Activated CD8-positive, alpha-beta T cell treated with anti-CD3 and anti-CD28 coated beads, Interleukin-2, amount 10 ng/mL, durations not matched to agents 7 days and 5 days (primary cell): ENCODE results near the gene NDFIP2. TPM values are rescaled to one million over a fixed set of nuclear protein-coding genes. Genes with fewer than 3 reads are reported as not detected.

Experiments
- ATAC-seq: fragments of 150-1000 bp; cut with Tn5 transposase; one replicate; pipeline ENCODE4 v1.10.0; 2021; ENCODE audit warnings: moderate library complexity
- CTCF ChIA-PET: fragments of 350-600 bp; sonication (Branson Sonifier 250); formaldehyde crosslinking; loops from one replicate; lab custom pipeline; 2021; ENCODE audit warnings: antibody characterized with exemption; lab: Charles Lee
- POLR2A ChIA-PET: fragments of 350-600 bp; sonication (Branson Sonifier 250); formaldehyde crosslinking; loops from one replicate; lab custom pipeline; 2021; ENCODE audit warnings: antibody characterized with exemption; lab: Charles Lee
- DNase-seq: peaks from one replicate; pipeline ENCODE4 v3.0.0-alpha.2; 2020
- H3K27ac Mint-ChIP-seq: one replicate; pipeline ENCODE4 v1.8.0; 2021; ENCODE audit warnings: mild to moderate bottlenecking, mixed read lengths
- H3K27me3 Mint-ChIP-seq: one replicate; pipeline ENCODE4 v1.8.0; 2021; ENCODE audit warnings: low read depth, mixed read lengths
- H3K36me3 Mint-ChIP-seq: one replicate; pipeline ENCODE4 v1.8.0; 2021; ENCODE audit warnings: low read depth, mixed read lengths
- H3K4me1 Mint-ChIP-seq: one replicate; pipeline ENCODE4 v1.8.0; 2021; ENCODE audit warnings: low read depth, mixed read lengths
- H3K4me3 Mint-ChIP-seq: one replicate; pipeline ENCODE4 v1.8.0; 2021; ENCODE audit warnings: mild to moderate bottlenecking, mixed read lengths
- H3K9me3 Mint-ChIP-seq: one replicate; pipeline ENCODE4 v1.8.0; 2022; ENCODE audit warnings: mixed read lengths; ENCODE audit not compliant: insufficient read depth
- total RNA-seq, 2 experiments: library from RNA; stranded (reverse); gene quantifications; one replicate each; pipeline ENCODE4 v1.2.3, GENCODE V29; 2021

Gene NDFIP2, protein sequence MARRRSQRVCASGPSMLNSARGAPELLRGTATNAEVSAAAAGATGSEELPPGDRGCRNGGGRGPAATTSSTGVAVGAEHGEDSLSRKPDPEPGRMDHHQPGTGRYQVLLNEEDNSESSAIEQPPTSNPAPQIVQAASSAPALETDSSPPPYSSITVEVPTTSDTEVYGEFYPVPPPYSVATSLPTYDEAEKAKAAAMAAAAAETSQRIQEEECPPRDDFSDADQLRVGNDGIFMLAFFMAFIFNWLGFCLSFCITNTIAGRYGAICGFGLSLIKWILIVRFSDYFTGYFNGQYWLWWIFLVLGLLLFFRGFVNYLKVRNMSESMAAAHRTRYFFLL
- total RNA-seq: 10 to 100 TPM; 13.4 to 15.3 TPM

DNA sequence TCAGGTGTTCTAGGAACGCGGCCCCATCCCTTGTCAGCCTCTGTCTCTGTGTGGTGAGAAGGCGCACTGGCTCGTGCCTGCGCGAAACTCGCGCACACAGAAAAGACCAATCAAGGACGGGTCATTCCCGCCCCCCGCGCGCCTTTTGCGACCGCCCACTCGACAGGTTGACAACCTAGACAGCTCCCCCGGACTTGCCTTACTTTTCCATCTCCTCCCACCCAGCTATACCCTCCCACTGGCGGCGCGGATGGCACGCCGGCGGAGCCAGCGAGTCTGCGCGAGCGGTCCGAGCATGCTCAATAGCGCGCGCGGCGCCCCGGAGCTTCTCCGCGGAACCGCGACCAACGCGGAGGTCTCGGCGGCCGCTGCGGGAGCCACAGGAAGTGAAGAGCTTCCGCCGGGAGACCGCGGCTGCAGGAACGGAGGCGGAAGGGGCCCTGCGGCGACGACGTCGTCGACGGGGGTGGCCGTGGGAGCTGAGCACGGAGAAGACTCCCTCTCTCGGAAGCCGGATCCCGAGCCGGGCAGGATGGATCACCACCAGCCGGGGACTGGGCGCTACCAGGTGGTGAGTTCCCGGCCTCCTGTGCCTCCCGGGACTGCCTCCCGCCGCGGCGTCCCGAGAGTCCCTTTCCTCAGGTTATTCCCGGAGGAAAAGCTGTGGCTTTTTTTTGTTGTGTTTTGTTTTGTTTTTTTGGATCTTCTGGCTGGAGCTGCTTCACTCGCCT lies at the start of gene NDFIP2:
Gene NDFIP2, plus strand, starts transcription at position 202 of the 731 bp plus-strand sequence. Its CDS starts 49 bp downstream, at position 251.
- Mint-ChIP-seq H3K4me3 (peak within 1 kb of the TSS; percentile 79), H3K9me3 (no peaks in the 10 kb centered on the region), H3K36me3 (peaks cover 2% of the 10 kb centered on the region), H3K27me3 (peaks cover 12% of the 10 kb centered on the region), H3K4me1 (peaks cover 58% of the 10 kb centered on the region), H3K27ac (peak within 1 kb of the TSS; percentile 77)
- ATAC-seq: peak; percentile 88
- ChIA-PET POLR2A (interaction anchor here (0.6 to 2.1 kb wide), 14 partner anchors 21 to 82 kb away, joined by 3 to 16 read pairs (median 3); no protein-coding TSS in a partner anchor), CTCF (interaction anchor here (0.8 to 5.4 kb wide), 19 partner anchors 8 to 66 kb away, joined by 3 to 35 read pairs (median 4); no protein-coding TSS in a partner anchor)
- peak; percentile 88 for DNase-seq

DNA sequence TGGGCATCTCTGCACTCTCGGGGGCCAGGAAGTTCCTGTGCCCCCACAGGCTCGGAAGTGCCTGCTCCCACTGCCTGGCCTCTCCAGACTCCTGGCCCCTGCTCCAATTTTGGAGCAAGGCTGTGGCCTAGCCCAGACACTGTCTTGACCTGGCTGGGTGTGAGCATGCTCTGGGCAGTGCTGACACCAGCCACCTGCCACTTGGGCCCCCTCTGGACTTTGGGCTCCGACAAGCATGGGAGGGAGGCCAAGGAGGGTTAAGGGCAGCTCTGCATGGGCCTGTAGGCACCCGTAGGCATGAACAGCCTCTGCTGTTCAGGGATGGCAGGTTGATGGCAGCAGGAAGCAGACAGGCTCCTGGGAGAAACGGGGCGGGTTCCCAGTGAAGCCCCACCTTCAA lies 48.9 kb upstream of the NDFIP2 start:
- Mint-ChIP-seq H3K27me3 (peaks cover 4% of the 10 kb centered on the region), H3K4me1 (peaks cover 4% of the 10 kb centered on the region), H3K4me3 (no peak overlapping the region), H3K27ac (no peak overlapping the region), H3K9me3 (no peaks in the 10 kb centered on the region), H3K36me3 (peaks cover 5% of the 10 kb centered on the region)
- ChIA-PET CTCF (interaction anchor here (0.8 kb wide), 1 partner anchor 8 kb away, joined by 3 read pairs; no protein-coding TSS in a partner anchor), POLR2A (no interaction called here)
- no peak for DNase-seq
- ATAC-seq: no peak

DNA sequence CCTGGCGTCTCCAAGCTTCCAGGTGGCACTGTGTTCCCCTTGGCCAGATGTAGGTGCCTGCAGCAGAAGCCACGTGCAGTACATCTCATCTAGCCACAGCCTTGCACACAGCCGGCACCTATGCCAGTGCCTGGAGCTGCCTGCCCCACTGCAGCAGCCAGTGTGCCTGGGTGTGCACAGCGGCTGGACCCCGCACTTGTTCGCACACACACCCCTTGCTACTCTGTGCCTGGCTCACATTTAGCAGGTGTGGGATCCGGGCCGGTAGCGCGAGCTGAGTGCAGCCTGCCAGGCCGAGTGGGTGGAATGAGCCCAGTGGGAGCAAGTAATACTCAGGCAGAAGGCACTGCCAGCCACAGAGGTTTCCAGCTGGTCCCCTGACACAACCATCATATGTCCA lies 48.0 kb upstream of the NDFIP2 start:
- Mint-ChIP-seq H3K27me3 (peaks cover 4% of the 10 kb centered on the region), H3K27ac (no peak overlapping the region), H3K36me3 (peaks cover 5% of the 10 kb centered on the region), H3K9me3 (no peaks in the 10 kb centered on the region), H3K4me3 (no peak overlapping the region), H3K4me1 (peaks cover 4% of the 10 kb centered on the region)
- CTCF ChIA-PET: interaction anchor here (1.3 to 2.6 kb wide), 4 partner anchors 9 to 109 kb away, joined by 5 to 15 read pairs (median 5); no protein-coding TSS in a partner anchor
- DNase-seq: no peak
- POLR2A ChIA-PET: interaction anchor here (0.7 to 1.5 kb wide), 2 partner anchors 10 to 114 kb away, joined by 3 read pairs; no protein-coding TSS in a partner anchor
- no peak for ATAC-seq

DNA sequence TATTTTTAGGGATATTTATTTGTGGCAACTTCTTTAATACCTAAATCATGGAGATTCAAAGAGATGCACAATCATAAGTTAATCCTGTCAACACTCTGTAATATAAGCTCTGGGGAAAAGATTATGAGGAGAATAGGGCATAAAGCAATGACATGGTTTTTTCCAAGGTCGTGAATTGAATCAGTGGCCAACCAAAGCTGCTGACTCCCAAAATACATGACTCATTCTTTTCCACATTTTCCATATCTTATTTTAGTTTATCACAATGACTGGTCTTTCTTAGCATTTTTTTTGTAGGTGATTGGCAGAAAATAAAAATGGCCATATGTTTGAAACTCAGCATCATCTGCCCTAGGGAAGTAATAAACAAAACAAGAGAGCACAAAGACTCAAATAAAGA lies 46.4 kb upstream of the NDFIP2 start:
- H3K27ac Mint-ChIP-seq: no peak overlapping the region
- H3K27me3 Mint-ChIP-seq: no peaks in the 10 kb centered on the region
- POLR2A ChIA-PET: no interaction called here
- DNase-seq (no peak), ATAC-seq (no peak)
- peaks cover 3% of the 10 kb centered on the region for H3K36me3 Mint-ChIP-seq
- H3K4me1 Mint-ChIP-seq: no peaks in the 10 kb centered on the region
- CTCF ChIA-PET: interaction anchor here (2.6 kb wide), 1 partner anchor 11 kb away, joined by 15 read pairs; no protein-coding TSS in a partner anchor
- H3K9me3 Mint-ChIP-seq: no peaks in the 10 kb centered on the region
- no peak overlapping the region for H3K4me3 Mint-ChIP-seq

DNA sequence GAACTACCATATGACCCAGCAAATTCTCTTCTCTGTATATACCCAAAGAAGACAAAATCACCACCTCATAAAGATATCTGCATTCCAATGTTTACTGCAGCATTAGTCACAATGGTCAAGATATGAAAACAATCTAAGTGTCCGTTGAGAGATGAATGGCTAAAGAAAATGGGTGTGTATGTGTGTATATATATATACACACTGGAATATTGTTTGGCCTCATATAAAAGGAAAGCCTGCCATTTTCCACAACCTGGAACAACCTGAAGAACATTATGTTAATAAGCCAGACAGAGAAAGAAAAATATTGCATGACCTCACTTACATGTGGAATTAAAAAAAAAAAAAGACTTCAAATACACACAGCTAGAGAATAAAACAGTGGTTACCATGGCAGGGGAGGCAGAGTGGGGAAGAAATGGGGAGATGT lies 45.4 kb upstream of the NDFIP2 start:
- ChIA-PET CTCF (interaction anchor here (1.3 kb wide), 1 partner anchor 12 kb away, joined by 6 read pairs; no protein-coding TSS in a partner anchor), POLR2A (no interaction called here)
- no peak for DNase-seq
- Mint-ChIP-seq H3K36me3 (peaks cover 2% of the 10 kb centered on the region), H3K4me1 (no peaks in the 10 kb centered on the region), H3K27me3 (no peaks in the 10 kb centered on the region), H3K4me3 (no peak overlapping the region), H3K9me3 (no peaks in the 10 kb centered on the region), H3K27ac (no peak overlapping the region)
- ATAC-seq: no peak

DNA sequence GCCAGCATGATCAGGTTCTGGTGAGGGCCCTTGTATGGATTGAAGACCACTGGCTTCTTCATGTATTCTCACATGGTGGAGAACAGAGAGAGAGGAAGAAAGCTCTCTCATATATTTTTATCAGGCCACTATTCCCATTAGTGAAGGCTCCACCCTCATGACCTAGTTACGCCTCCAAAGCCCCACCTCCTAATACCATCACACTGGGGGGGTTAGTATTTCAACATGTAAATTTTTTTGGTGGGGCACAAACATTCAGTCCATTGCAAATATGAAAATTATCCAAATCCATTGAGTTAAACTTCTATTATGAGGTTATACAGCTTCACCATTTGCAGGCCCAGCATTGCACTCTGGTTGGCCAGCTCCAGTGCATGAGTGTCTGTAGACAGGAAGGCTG lies 41.7 kb upstream of the NDFIP2 start:
- POLR2A ChIA-PET: no interaction called here
- no peaks in the 10 kb centered on the region for H3K9me3 Mint-ChIP-seq
- CTCF ChIA-PET: no interaction called here
- H3K4me3 Mint-ChIP-seq: no peak overlapping the region
- H3K27me3 Mint-ChIP-seq: no peaks in the 10 kb centered on the region
- ATAC-seq (no peak), DNase-seq (no peak)
- no peaks in the 10 kb centered on the region for H3K36me3 Mint-ChIP-seq
- H3K4me1 Mint-ChIP-seq: no peaks in the 10 kb centered on the region
- no peak overlapping the region for H3K27ac Mint-ChIP-seq

DNA sequence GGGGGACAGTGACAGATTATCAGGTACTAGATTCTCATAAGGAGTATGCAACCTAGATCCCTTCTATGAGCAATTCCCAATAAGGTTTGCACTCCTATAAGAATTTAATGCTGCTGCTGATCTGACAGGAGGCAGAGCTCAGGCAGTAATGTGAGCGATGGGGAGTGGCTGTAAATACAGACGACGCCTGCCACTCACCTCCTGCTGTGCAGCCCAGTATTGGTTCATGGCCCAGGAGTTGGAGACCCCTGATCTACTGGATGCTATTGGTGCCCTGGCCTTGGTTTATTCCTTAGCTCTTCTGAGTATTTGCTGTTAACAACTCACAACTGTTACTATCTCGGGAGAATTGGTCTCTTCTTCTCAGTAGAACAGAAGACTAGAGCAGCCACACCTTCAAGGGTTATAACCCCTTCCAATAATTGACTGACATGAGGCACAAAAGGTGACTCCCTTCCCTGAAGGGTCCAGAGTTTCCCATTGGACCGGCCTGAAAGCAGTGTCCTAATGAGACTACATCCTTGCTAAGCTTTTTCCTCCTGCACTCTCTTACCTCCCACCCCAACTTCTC lies 39.9 kb upstream of the NDFIP2 start:
- peaks cover 7% of the 10 kb centered on the region for H3K4me1 Mint-ChIP-seq
- H3K27me3 Mint-ChIP-seq: no peaks in the 10 kb centered on the region
- ATAC-seq (no peak), DNase-seq (no peak)
- ChIA-PET POLR2A (no interaction called here), CTCF (interaction anchor here (2.1 kb wide), 1 partner anchor 17 kb away, joined by 6 read pairs; no protein-coding TSS in a partner anchor)
- no peak overlapping the region for H3K4me3 Mint-ChIP-seq
- H3K27ac Mint-ChIP-seq: no peak overlapping the region
- no peaks in the 10 kb centered on the region for H3K9me3 Mint-ChIP-seq
- H3K36me3 Mint-ChIP-seq: no peaks in the 10 kb centered on the region

DNA sequence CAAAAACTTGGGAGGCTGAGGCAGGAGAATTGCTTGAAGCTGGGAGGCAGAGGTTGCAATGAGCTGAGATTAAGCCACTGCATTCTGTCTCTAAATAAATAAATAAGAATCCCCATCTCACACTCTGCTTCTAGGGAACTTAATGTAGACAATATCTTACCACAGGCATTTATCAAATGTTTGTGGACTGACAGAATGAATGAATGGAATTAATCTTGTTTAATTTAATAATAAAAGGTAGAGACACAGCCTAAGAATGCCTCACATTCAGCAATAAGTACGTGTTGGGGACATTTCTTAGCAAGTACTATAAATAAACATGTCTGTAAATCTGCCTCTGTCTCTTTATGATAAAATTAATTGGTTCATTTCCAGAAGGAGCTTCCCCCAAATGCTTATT lies 38.7 kb upstream of the NDFIP2 start:
- ATAC-seq (no peak), DNase-seq (no peak)
- peaks cover 16% of the 10 kb centered on the region for H3K4me1 Mint-ChIP-seq
- H3K36me3 Mint-ChIP-seq: no peaks in the 10 kb centered on the region
- POLR2A ChIA-PET: interaction anchor here (0.7 to 0.9 kb wide), 2 partner anchors 9 to 39 kb away, joined by 3 read pairs; partner anchors contain the start of gene NDFIP2
- no peaks in the 10 kb centered on the region for H3K9me3 Mint-ChIP-seq
- no peak overlapping the region for H3K4me3 Mint-ChIP-seq
- no peaks in the 10 kb centered on the region for H3K27me3 Mint-ChIP-seq
- CTCF ChIA-PET: interaction anchor here (1.0 to 1.2 kb wide), 2 partner anchors 9 to 18 kb away, joined by 3 to 5 read pairs; no protein-coding TSS in a partner anchor
- no peak overlapping the region for H3K27ac Mint-ChIP-seq

DNA sequence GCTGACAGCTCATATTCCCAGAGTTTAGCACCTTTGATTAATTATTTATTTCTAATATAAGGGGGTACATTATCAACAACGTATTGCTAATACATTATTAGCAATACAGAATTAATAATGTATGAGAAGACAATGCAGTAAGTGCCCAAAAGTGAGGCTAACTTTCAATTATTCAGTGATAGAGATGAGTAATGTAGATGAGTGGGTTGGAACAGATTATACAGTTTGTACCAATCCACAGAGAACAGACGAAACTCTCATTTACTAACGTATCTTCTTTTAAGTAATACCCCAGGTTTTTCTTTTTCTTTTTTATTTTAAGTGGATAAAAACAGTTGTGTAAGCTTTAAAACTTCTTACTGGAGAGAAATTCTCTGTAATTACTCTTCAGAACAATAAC lies 38.2 kb upstream of the NDFIP2 start:
- Mint-ChIP-seq H3K27me3 (no peaks in the 10 kb centered on the region), H3K4me1 (peaks cover 21% of the 10 kb centered on the region), H3K4me3 (no peak overlapping the region), H3K9me3 (no peaks in the 10 kb centered on the region), H3K27ac (no peak overlapping the region), H3K36me3 (no peaks in the 10 kb centered on the region)
- no peak for DNase-seq
- ChIA-PET POLR2A (interaction anchor here (0.7 kb wide), 1 partner anchor 10 kb away, joined by 3 read pairs; no protein-coding TSS in a partner anchor), CTCF (interaction anchor here (1.0 to 1.2 kb wide), 2 partner anchors 10 to 19 kb away, joined by 3 to 5 read pairs; no protein-coding TSS in a partner anchor)
- ATAC-seq: no peak

DNA sequence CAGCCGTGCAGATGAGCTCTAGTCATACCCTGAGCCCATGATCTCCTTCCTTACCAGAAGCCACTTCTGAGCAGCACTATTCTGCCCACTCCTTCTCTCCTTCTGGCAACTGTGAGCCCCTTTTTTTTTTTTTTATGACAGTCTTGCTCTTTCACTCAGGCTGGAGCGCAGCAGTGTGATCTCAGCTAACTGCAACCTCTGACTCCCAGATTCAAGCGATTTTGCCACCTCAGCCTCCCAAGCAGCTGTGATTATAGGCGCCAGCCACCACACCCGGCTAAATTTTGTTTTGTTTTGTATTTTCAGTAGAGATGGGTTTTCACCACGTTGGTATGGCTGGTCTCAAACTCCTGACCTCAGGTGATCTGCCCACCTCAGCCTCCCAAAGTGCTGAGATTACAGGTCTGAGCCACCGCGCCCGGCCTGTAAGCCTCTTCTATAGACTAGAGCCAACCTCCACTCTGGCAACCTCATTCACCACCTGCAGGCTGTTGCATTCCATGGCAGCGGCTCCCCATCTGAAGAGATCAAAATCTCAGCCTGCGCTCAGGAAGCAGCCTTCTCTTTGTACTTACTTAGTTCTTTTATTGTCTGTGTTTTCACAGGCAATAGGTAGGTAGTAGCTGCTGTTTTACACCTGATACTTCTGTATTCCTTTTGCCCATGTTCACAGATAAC lies 34.8 kb upstream of the NDFIP2 start:
- CTCF ChIA-PET: interaction anchor here (0.9 to 2.1 kb wide), 9 partner anchors 13 to 97 kb away, joined by 3 to 10 read pairs (median 4); partner anchors contain the start of gene NDFIP2
- Mint-ChIP-seq H3K4me1 (peaks cover 50% of the 10 kb centered on the region), H3K4me3 (no peak overlapping the region), H3K9me3 (no peaks in the 10 kb centered on the region), H3K27me3 (no peaks in the 10 kb centered on the region), H3K36me3 (peaks cover 6% of the 10 kb centered on the region), H3K27ac (no peak overlapping the region)
- no peak for DNase-seq
- POLR2A ChIA-PET: no interaction called here
- ATAC-seq: peak; percentile 40

DNA sequence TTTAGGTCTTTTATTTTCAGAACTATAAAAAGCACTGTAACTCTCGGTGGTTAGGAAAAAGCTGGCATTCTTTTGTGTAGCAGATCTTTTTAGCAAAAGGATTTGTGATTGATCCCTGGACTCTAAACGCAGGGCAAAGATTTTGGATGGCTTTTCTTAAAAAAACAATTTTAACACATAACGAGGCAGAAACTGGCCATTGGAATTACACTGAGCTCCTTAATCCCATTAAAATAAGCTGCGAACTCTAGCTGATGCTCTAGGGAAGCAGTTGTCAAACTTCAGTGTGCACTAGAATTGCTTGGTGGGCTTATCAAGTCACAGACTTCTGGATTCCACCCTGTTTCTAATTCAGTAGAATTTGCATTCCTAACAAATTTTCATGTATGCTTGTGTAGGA lies 33.8 kb upstream of the NDFIP2 start:
- no peak for DNase-seq
- ChIA-PET CTCF (interaction anchor here (0.7 to 2.1 kb wide), 5 partner anchors 19 to 96 kb away, joined by 3 to 6 read pairs (median 4); partner anchors contain the start of gene NDFIP2), POLR2A (no interaction called here)
- Mint-ChIP-seq H3K4me3 (no peak overlapping the region), H3K27ac (no peak overlapping the region), H3K27me3 (no peaks in the 10 kb centered on the region), H3K9me3 (no peaks in the 10 kb centered on the region), H3K4me1 (peaks cover 60% of the 10 kb centered on the region), H3K36me3 (peaks cover 6% of the 10 kb centered on the region)
- no peak for ATAC-seq
